Glutamatergic neuron (in vitro differentiated cells): Measurements from ENCODE around the gene PGPEP1. TPM values are rescaled to one million over a fixed set of nuclear protein-coding genes. Genes with fewer than 3 reads are reported as not detected.

Experiments
- DNase-seq: peaks from one replicate; pipeline ENCODE4 v3.0.0; 2022
- H3K27ac Mint-ChIP-seq: one replicate; pipeline ENCODE4 v1.8.0; 2020; ENCODE audit warnings: mild to moderate bottlenecking, mixed read lengths, inconsistent platforms; ENCODE audit not compliant: unreplicated experiment
- H3K27me3 Mint-ChIP-seq: one replicate; pipeline ENCODE4 v1.8.0; 2020; ENCODE audit warnings: mild to moderate bottlenecking, moderate library complexity, mixed read lengths, inconsistent platforms; ENCODE audit not compliant: unreplicated experiment
- H3K36me3 Mint-ChIP-seq: one replicate; pipeline ENCODE4 v1.8.0; 2020; ENCODE audit warnings: mild to moderate bottlenecking, mixed read lengths, inconsistent platforms; ENCODE audit not compliant: unreplicated experiment
- H3K4me1 Mint-ChIP-seq: one replicate; pipeline ENCODE4 v1.8.0; 2020; ENCODE audit warnings: mild to moderate bottlenecking, low read depth, mixed read lengths, inconsistent platforms; ENCODE audit not compliant: unreplicated experiment
- H3K4me3 Mint-ChIP-seq: one replicate; pipeline ENCODE4 v1.8.0; 2020; ENCODE audit warnings: mild to moderate bottlenecking, mixed read lengths, inconsistent platforms; ENCODE audit not compliant: unreplicated experiment
- H3K9me3 Mint-ChIP-seq: one replicate; pipeline ENCODE4 v1.8.0; 2020; ENCODE audit warnings: mild to moderate bottlenecking, moderate library complexity, mixed read lengths, inconsistent platforms; ENCODE audit not compliant: unreplicated experiment
- CTCF ChIP-seq: fragments of 200-600 bp; sonication (generic); IDR thresholded peaks from one replicate; pipeline ENCODE4 v1.5.0; 2021; ENCODE audit not compliant: partially characterized antibody, unreplicated experiment
- total RNA-seq: library from RNA; stranded (reverse); fragmentation: NEBNext Ultra II Directional; extraction: Animal tissue kit (Norgen Biotek cat#: 25700); gene quantifications from one replicate; pipeline ENCODE4 v1.2.1, GENCODE V29; 2021; ENCODE audit not compliant: unreplicated experiment

The PGPEP1 gene
- total RNA-seq, 1 donor from 2014 or later = 25.6 TPM

GRCh38 chr19:18311502-18312091 lies 28.8 kb upstream of the PGPEP1 start:
- Mint-ChIP-seq H3K4me1 (peaks cover 2% of the 10 kb centered on the region), H3K36me3 (no peaks in the 10 kb centered on the region), H3K4me3 (no peak overlapping the region), H3K9me3 (no peaks in the 10 kb centered on the region), H3K27ac (no peak overlapping the region), H3K27me3 (peaks cover 2% of the 10 kb centered on the region)
- no peak for DNase-seq
- no peak for TF ChIP-seq CTCF

GRCh38 chr19:18312092-18312534 lies 28.3 kb upstream of the PGPEP1 start:
- Mint-ChIP-seq H3K4me1 (no peaks in the 10 kb centered on the region), H3K27me3 (peaks cover 2% of the 10 kb centered on the region), H3K27ac (no peak overlapping the region), H3K36me3 (no peaks in the 10 kb centered on the region), H3K4me3 (no peak overlapping the region), H3K9me3 (no peaks in the 10 kb centered on the region)
- TF ChIP-seq CTCF = no peak
- DNase-seq = no peak

GRCh38 chr19:18313398-18313797 lies 27.0 kb upstream of the PGPEP1 start:
- Mint-ChIP-seq H3K36me3 (no peaks in the 10 kb centered on the region), H3K27me3 (peaks cover 2% of the 10 kb centered on the region), H3K4me1 (no peaks in the 10 kb centered on the region), H3K27ac (no peak overlapping the region), H3K4me3 (no peak overlapping the region), H3K9me3 (no peaks in the 10 kb centered on the region)
- DNase-seq = no peak
- no peak for TF ChIP-seq CTCF

- H3K4me1 Mint-ChIP-seq = peaks cover 13% of the 10 kb centered on the region
- H3K9me3 Mint-ChIP-seq = peaks cover 3% of the 10 kb centered on the region
- peaks cover 4% of the 10 kb centered on the region for H3K27me3 Mint-ChIP-seq
- no peak for TF ChIP-seq CTCF
- H3K4me3 Mint-ChIP-seq = no peak overlapping the region
- H3K27ac Mint-ChIP-seq = no peak overlapping the region
- no peak for DNase-seq
- H3K36me3 Mint-ChIP-seq = no peaks in the 10 kb centered on the region
These were observed 22.2 kb upstream of the PGPEP1 start for GRCh38 chr19:18317961-18318800.

GRCh38 chr19:18319591-18320135 lies 20.7 kb upstream of the PGPEP1 start:
- no peak overlapping the region for H3K4me3 Mint-ChIP-seq
- TF ChIP-seq CTCF = no peak
- peaks cover 6% of the 10 kb centered on the region for H3K9me3 Mint-ChIP-seq
- peaks cover 22% of the 10 kb centered on the region for H3K4me1 Mint-ChIP-seq
- no peaks in the 10 kb centered on the region for H3K36me3 Mint-ChIP-seq
- peaks cover 5% of the 10 kb centered on the region for H3K27me3 Mint-ChIP-seq
- no peak for DNase-seq
- H3K27ac Mint-ChIP-seq = no peak overlapping the region
